Heart left ventricle (tissue), 16 donors: Measurements from ENCODE around the gene PISD. TPM values are rescaled to one million over a fixed set of nuclear protein-coding genes. Genes with fewer than 3 reads are reported as not detected.

Experiments
- ATAC-seq, 4 donors: fragments of 200-7000 bp; cut with Tn5 transposase; one replicate each; pipeline ENCODE4 v1.9.1; 2020 to 2022; ENCODE audit warnings: moderate library complexity in 4 of 4, mild to moderate bottlenecking in 3 of 4, moderate number of reproducible peaks in 1 of 4
- DNase-seq, 5 donors: peaks; one replicate each; pipeline ENCODE4 v3.0.0-alpha.2; 2020
- H3K27ac ChIP-seq, 12 donors: fragments of 200-600 bp; sonication (generic) in 4 of 12; one replicate each; pipeline versions ENCODE4 v1.5.0 to v1.8.0; 2016 to 2022; ENCODE audit warnings: mild to moderate bottlenecking in 2 of 12
- H3K27me3 ChIP-seq, 9 donors: fragments of 200-600 bp; sonication (generic) in 2 of 9; one replicate each; pipeline versions ENCODE4 v1.5.1 to v1.8.0; 2016 to 2022; ENCODE audit warnings: mild to moderate bottlenecking in 3 of 9
- H3K36me3 ChIP-seq, 9 donors: fragments of 200-600 bp; sonication (generic) in 2 of 9; one replicate each; pipeline versions ENCODE4 v1.5.0 to v1.8.0; 2018 to 2022; ENCODE audit warnings: mild to moderate bottlenecking in 2 of 9
- H3K4me1 ChIP-seq, 12 donors: fragments of 200-600 bp; sonication (generic) in 4 of 12; one replicate each; pipeline versions ENCODE4 v1.5.0 to v1.8.0; 2016 to 2022; ENCODE audit warnings: mild to moderate bottlenecking in 3 of 12
- H3K4me3 ChIP-seq, 12 donors: fragments of 200-600 bp; sonication (generic) in 4 of 12; one replicate each; pipeline versions ENCODE4 v1.5.0 to v1.8.0; 2017 to 2022; ENCODE audit warnings: mild to moderate bottlenecking in 9 of 12, moderate library complexity in 4 of 12
- H3K9me3 ChIP-seq, 12 donors: fragments of 200-600 bp; sonication (generic) in 4 of 12; one replicate each; pipeline versions ENCODE4 v1.5.0 to v1.8.0; 2016 to 2022; ENCODE audit warnings: mild to moderate bottlenecking in 1 of 12
- POLR2A ChIP-seq, 2 donors: fragments of 450-650 bp; IDR thresholded peaks; one replicate each; pipeline ENCODE4 v1.6.1; 2017; ENCODE audit warnings: antibody characterized with exemption in 2 of 2, mild to moderate bottlenecking in 2 of 2, moderate library complexity in 2 of 2
- WGBS, 4 donors: extraction: QIAGEN DNeasy Blood & Tissue Kit in 2 of 4; methylation state at CpG; one replicate each; pipeline versions ENCODE4 v1.1.5 to v1.1.7; 2013 to 2018; 5-methylcytosine and 5-hydroxymethylcytosine counted together
- intact Hi-C, 10 donors: fragments of 100-400 bp; cut with DNase I; formaldehyde crosslinking; loops; one replicate each; pipeline versions ENCODE4 v1.11.1 to v1.14.2; 2022
- polyA plus RNA-seq, 2 donors: library from polyadenylated mRNA; stranded (reverse); fragments of 200-250 nt; gene quantifications; one replicate each; pipeline ENCODE4 v1.2.3, GENCODE V29; 2013
- total RNA-seq, 9 donors: library from RNA; depleted of rRNA in 2 of 9; stranded (reverse); fragments of >200 nt in 2 of 9; fragmentation: NEBNext Ultra II Directional in 3 of 9; extraction: Animal tissue kit (Norgen Biotek cat#: 25700) in 3 of 9; gene quantifications; one replicate each; pipeline versions ENCODE4 v1.1.0 to v1.2.4, GENCODE V29; 2016 to 2023
- TF ChIP-seq, protein P1 (sequence below), 12 donors: fragments of 200-600 bp; sonication (generic) in 4 of 12; IDR thresholded peaks; one replicate each; pipeline versions ENCODE4 v1.5.0 to v1.8.0; 2018 to 2022; ENCODE audit warnings: antibody characterized with exemption in 12 of 12, mild to moderate bottlenecking in 5 of 12
- donor health status: ischemic (EF 13 %, LVEDD 7.1; RV severe dilation, severe dysfunction).
- donor health status: healthy with polysubstance abuse.
- donor health status: DM: no; HTN: yes; CAD: no.
- donor health status: DM: no; HTN: no; CAD: no.
- donor health status: ischemic (EF 25% LVEDD 6.9; RV normal size, moderate dysfunction).
- donor health status: ischemic (EF 25% LVEDD 5.7; RV mildly dilated, moderate dysfunction).
- donor health status: healthy.
- donor health status: DM: yes; HTN: yes; CAD: no.
- donor health status: ischemic (EF 35%, LVEDD 5.7; RV mildly dilated, moderate dysfunction).
- donor health status: nonischemic (EF 11% LVEDD 7.7; RV severe dilation, severe dysfunction).
- donor health status: DM: yes; HTN: yes; CAD: no.
- donor health status: PGD.
- donor health status: ischemic (EF 29% LVEDD 5.4; RV normal size, mild dysfunction).
- donor health status: nonischemic (EF 23%, LVEDD 6.1; RV moderate dilation, normal function).

Gene PISD
- total and polyA plus RNA-seq, 11 donors, result 12.3 to 38.1 (median 17.0) TPM

DNA sequence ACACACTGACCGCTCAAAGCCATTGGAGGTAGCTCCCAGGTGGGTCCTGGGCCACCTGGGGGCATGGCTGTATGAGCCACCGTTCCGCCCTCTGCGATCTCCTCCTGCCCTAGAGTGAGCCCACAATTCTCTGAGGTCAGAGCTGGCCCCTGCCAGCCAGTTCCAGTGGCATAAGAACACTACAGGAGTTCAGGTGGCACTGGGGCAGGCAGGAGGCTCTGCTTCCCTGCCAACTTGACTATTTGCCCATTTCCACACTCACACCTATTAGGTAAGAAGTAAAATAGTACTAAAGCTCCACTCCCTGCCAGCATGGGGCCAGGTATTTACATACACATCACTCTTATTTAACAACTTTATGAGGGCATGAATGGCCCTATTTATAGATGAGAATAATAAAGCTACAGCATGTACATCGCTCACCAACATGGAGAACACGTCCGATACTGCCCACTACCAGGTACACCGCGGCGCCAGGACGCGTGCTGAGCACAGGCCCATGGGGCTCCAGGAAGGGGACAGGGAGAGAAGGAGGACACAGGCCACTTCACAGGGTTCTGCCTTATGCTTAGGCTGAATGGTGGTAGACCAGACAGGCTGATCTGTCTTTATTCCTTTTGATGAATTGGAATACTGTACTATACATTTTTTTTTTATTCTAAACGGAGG, 26.2 kb downstream of the PISD start:
- DNase-seq, result no peak
- ATAC-seq, result no peak
- WGBS, 4 donors, result 93 to 97% (median 95%) methylated on average over 13 of the region's 13 CpGs
- Histone ChIP-seq H3K27ac (no peak overlapping the region), H3K27me3 (no peaks in the 10 kb centered on the region), H3K4me1 (peaks cover 0 to 56% (median 24%) of the 10 kb centered on the region in 12 donors), H3K36me3 (no peaks in the 10 kb centered on the region), H3K4me3 (no peak overlapping the region), H3K9me3 (no peaks in the 10 kb centered on the region)
- intact Hi-C loops, result loop anchor here in 8 of 10 donors (1.0 to 10.0 kb wide), 6 partner anchors 15 to 291 kb away; partner anchors contain the start of genes PATZ1 (in 4 of the 8) and SFI1 (in 1 of the 8)
- TF ChIP-seq, protein P1, sequence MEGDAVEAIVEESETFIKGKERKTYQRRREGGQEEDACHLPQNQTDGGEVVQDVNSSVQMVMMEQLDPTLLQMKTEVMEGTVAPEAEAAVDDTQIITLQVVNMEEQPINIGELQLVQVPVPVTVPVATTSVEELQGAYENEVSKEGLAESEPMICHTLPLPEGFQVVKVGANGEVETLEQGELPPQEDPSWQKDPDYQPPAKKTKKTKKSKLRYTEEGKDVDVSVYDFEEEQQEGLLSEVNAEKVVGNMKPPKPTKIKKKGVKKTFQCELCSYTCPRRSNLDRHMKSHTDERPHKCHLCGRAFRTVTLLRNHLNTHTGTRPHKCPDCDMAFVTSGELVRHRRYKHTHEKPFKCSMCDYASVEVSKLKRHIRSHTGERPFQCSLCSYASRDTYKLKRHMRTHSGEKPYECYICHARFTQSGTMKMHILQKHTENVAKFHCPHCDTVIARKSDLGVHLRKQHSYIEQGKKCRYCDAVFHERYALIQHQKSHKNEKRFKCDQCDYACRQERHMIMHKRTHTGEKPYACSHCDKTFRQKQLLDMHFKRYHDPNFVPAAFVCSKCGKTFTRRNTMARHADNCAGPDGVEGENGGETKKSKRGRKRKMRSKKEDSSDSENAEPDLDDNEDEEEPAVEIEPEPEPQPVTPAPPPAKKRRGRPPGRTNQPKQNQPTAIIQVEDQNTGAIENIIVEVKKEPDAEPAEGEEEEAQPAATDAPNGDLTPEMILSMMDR (IDR thresholded peaks at IDR 0.05), result no peak
- TF ChIP-seq POLR2A (IDR thresholded peaks at IDR 0.05), result no peak

DNA sequence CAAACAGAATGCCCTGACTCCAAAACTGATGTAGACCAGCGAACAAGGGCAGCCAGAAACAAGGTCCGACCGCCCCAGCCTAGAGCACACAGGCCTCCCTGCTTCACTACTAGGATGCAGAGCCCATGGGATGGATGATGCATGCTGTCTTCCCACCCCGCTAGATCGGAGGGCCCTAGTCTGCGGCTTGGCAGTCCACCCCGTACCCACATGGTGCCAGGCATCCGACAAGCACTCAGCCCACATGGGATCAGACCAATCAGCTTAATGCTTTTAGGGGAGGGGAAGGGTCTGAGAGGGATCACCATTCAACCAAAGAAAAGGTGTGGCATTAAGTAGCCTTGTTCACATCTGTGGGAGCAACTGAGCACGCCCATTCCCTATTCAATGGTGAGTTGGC, 30.6 kb downstream of the PISD start:
- intact Hi-C loops, result loop anchor here in 8 of 10 donors (2.0 to 10.0 kb wide), 8 partner anchors 71 to 287 kb away; partner anchors contain the start of genes PATZ1 (in 6 of the 8) and SFI1 (in 2 of the 8)
- Histone ChIP-seq H3K27me3 (no peaks in the 10 kb centered on the region), H3K4me1 (peaks cover 3 to 58% (median 36%) of the 10 kb centered on the region in 12 donors), H3K27ac (peak overlapping the region in 11 of 12 donors; percentile 81 to 98 (median 91)), H3K9me3 (no peaks in the 10 kb centered on the region), H3K4me3 (peak overlapping the region in 9 of 12 donors; percentile 72 to 94 (median 87)), H3K36me3 (no peaks in the 10 kb centered on the region)
- DNase-seq (no peak), ATAC-seq (no peak)
- WGBS, 4 donors, result 84 to 89% (median 87%) methylated on average over 9 of the region's 9 CpGs
- TF ChIP-seq, protein P1 (IDR thresholded peaks at IDR 0.05), result no peak
- no peak for TF ChIP-seq POLR2A (IDR thresholded peaks at IDR 0.05)

DNA sequence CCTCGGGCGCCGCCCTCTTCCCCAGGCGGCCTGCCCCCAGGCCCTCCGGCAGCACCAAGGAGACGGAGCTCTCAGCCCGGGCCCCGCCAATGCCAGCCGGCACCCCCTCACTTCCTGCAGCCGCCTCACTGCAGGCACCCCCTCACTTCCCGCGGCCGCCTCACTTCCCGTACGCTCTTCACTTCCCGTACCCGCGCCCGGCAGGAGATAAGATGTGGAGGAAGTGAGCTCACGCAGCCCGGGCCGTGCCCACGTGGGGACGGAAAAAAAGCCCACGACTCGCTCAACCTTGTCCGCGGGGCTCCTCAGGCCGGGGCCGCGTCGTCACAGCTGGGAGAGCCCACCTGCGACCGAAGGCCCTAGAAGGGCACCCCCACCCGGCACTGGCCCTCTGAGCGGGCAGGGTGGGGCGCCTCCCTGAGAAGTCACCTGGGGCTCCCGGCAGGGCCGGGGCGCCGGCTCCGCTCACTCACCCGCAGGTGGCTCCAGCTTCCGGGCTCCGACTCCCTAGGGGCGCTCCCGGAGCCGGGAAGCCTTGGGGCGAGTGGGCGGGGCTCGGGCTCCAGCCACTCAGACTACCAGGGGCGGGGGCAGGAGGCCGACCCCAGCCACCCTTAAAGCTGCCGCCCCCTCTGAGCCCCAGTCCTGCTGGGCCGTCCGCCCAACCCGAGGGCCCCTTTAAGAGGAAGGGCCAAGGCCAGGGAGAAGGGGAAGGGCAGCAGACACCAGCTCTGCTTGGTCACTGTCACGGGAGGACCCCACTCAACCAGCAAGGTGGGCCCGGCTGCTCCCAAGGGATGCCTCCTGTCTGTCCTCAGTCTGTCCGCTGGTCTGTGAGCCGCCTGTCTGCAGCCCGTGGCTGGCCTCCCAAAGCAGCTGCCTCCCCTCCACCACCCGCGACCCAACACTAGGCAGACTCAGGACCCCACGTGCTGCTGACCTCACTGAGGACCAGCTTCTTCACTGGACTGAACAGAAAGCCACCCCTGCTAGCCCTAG, 31.4 kb downstream of the PISD start:
- intact Hi-C loops, result loop anchor here in 8 of 10 donors (2.0 to 10.0 kb wide), 8 partner anchors 70 to 286 kb away; partner anchors contain the start of genes PATZ1 (in 6 of the 8) and SFI1 (in 2 of the 8)
- Histone ChIP-seq H3K9me3 (no peaks in the 10 kb centered on the region), H3K27me3 (no peaks in the 10 kb centered on the region), H3K27ac (peak overlapping the region; percentile 81 to 98 (median 91)), H3K36me3 (peaks cover 0 to under 1% (median 0%) of the 10 kb centered on the region in 9 donors), H3K4me1 (peaks cover 3 to 64% (median 43%) of the 10 kb centered on the region in 12 donors), H3K4me3 (peak overlapping the region; percentile 63 to 95 (median 84))
- peak in 1 of 2 donors; percentile 23 for TF ChIP-seq POLR2A (IDR thresholded peaks at IDR 0.05)
- TF ChIP-seq, protein P1 (IDR thresholded peaks at IDR 0.05), result no peak
- peak; percentile 43 to 88 (median 87) for ATAC-seq
- peak; percentile 87 to 90 (median 88) for DNase-seq
- WGBS, 4 donors, result 1 to 3% (median 2%) methylated on average over 40 to 65 of the region's 65 CpGs
